HL-60 (cell line): ENCODE measurements around the gene RAB3C.

Source experiments
- DNase-seq, 2 experiments: peaks; one replicate each; pipeline ENCODE4 v3.0.0-alpha.2; 2010 to 2020; ENCODE audit warnings: low read depth in 1 of 2, low spot score in 1 of 2
- H3K27ac ChIP-seq: fragments of 250-450 bp; sonication (Bioruptor Pico); replicated peaks from 2 replicates; pipeline ENCODE4 v1.5.1; 2020; ENCODE audit warnings: mild to moderate bottlenecking, moderate library complexity
- H3K27me3 ChIP-seq: fragments of 250-450 bp; sonication (Bioruptor Pico); 2 replicates; pipeline ENCODE4 v1.5.1; 2021; ENCODE audit warnings: mild to moderate bottlenecking, moderate library complexity; ENCODE audit not compliant: insufficient read depth, poor library complexity, severe bottlenecking
- H3K4me3 ChIP-seq: replicated peaks from 2 replicates; pipeline ENCODE4 v1.5.1; 2011; ENCODE audit warnings: mild to moderate bottlenecking, control low read depth, low read length; ENCODE audit not compliant: insufficient read depth
- CTCF ChIP-seq: IDR thresholded peaks from one replicate; pipeline ENCODE4 v1.5.1; 2011; ENCODE audit warnings: low read length, control low read depth, inconsistent platforms; ENCODE audit not compliant: insufficient read depth
- GABPA ChIP-seq: IDR thresholded peaks from 2 replicates; pipeline ENCODE4 v1.6.1; 2012; ENCODE audit warnings: low read depth
- POLR2AphosphoS5 ChIP-seq: IDR thresholded peaks from 2 replicates; pipeline ENCODE4 v1.6.1; 2012; ENCODE audit warnings: low read depth
- REST ChIP-seq: IDR thresholded peaks from 2 replicates; pipeline ENCODE4 v1.6.1; 2012; ENCODE audit warnings: low read depth; ENCODE audit not compliant: insufficient replicate concordance
- SPI1 ChIP-seq: IDR thresholded peaks from 2 replicates; pipeline ENCODE4 v1.6.1; 2012; ENCODE audit warnings: low read depth, mild to moderate bottlenecking, borderline replicate concordance

Gene RAB3C

GRCh38 chr5:58606064-58606463 is 23.2 kb downstream of the RAB3C start:
- TF ChIP-seq REST (no peak), POLR2AphosphoS5 (no peak), GABPA (no peak), SPI1 (no peak), CTCF (no peak)
- DNase-seq = no peak
- Histone ChIP-seq H3K27me3 (no peaks in the 10 kb centered on the region), H3K27ac (no peak overlapping the region), H3K4me3 (no peak overlapping the region)

GRCh38 chr5:58615972-58616371 is 33.1 kb downstream of the RAB3C start:
- TF ChIP-seq GABPA (no peak), SPI1 (no peak), POLR2AphosphoS5 (no peak), REST (no peak), CTCF (no peak)
- no peak for DNase-seq
- Histone ChIP-seq H3K27me3 (no peaks in the 10 kb centered on the region), H3K4me3 (no peak overlapping the region), H3K27ac (no peak overlapping the region)

- no peak for DNase-seq
- Histone ChIP-seq H3K27ac (no peak overlapping the region), H3K4me3 (no peak overlapping the region), H3K27me3 (no peaks in the 10 kb centered on the region)
- TF ChIP-seq POLR2AphosphoS5 (no peak), GABPA (no peak), SPI1 (no peak), REST (no peak), CTCF (no peak)
Measured at GRCh38 chr5:58617241-58617640, 34.4 kb downstream of the RAB3C start.
